ENCODE data around the gene GLB1L.

DNA sequence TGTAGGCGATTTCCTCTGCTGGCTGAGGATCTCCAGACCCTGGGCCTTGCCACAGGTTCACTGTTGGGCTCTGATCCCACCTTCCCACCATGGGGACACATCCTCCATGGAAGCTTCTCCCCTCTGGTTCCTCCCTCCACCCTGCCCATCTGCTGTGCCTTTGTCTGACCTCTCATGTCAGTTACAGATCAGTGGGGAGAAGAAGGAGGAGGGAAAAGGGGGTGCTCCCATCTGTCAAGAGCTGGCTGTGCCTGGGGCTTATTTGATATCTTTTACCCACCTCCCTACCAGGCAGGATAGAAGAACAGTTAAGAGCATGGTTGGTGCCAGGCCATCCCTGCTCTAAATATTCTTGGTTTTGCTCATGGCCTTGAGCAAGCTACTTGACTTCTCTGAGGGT lies 21.6 kb upstream of the GLB1L start:
- TF ChIP-seq GATA2 (CRISPR knock-in tag; IDR thresholded peaks at IDR 0.05): no peak
- TF ChIP-seq CTCF (IDR thresholded peaks at IDR 0.05): no peak
- TF ChIP-seq POLR2AphosphoS5 (IDR thresholded peaks at IDR 0.05; ENCODE audit: low read depth, low read length): no peak
